ENCODE measurements around the gene NSUN7. TPM values are rescaled to one million over a fixed set of nuclear protein-coding genes. Genes with fewer than 3 reads are reported as not detected.
"Not testable (repeated sequence)": the region's sequence is repeated elsewhere in the genome, so short reads cannot be mapped to it uniquely, and the experiment has no call there.

Gene NSUN7
- polyA plus RNA-seq, 1 donor: 1.8 TPM

DNA sequence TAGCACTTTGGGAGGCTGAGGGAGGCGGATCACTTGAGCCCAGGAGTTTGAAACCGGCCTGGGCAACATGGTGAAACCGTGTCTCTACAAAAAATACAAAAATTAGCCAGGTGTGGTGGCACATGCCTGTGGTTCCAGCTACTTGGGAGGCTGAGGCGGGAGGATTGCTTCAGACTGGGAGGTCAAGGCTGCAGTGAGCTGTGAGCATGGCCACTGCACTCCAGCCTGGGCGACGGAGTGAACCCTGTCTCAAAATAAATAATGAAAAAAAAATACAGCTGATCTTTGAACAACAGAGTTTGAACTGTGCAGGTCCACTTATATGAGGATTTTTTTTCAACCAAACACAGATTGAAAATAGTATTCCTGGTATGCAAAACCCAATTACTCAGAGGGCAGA lies 67.4 kb downstream of the NSUN7 start:
- DNase-seq (ENCODE audit: low read depth): not testable (repeated sequence)

DNA sequence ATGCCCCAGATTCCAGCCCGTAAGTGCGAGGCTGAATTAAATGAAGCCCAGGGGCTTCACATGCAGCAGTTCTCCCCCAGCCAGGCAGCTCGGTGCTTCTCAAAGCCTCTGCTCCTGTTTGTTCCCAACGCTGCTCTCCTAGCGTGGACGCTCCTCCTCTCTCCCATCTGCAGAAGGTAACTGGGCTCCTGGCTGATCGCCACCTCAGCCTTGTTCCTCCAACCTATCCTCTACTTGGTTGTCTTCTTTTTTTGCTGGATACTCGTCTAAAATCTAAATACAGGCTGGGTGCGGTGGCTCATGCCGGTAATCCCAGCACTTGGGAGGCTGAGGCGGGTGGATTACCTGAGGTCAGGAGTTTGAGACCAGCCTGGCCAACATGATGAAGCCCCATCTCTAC lies 70.3 kb downstream of the NSUN7 start:
- no peak for DNase-seq (ENCODE audit: low read depth)

DNA sequence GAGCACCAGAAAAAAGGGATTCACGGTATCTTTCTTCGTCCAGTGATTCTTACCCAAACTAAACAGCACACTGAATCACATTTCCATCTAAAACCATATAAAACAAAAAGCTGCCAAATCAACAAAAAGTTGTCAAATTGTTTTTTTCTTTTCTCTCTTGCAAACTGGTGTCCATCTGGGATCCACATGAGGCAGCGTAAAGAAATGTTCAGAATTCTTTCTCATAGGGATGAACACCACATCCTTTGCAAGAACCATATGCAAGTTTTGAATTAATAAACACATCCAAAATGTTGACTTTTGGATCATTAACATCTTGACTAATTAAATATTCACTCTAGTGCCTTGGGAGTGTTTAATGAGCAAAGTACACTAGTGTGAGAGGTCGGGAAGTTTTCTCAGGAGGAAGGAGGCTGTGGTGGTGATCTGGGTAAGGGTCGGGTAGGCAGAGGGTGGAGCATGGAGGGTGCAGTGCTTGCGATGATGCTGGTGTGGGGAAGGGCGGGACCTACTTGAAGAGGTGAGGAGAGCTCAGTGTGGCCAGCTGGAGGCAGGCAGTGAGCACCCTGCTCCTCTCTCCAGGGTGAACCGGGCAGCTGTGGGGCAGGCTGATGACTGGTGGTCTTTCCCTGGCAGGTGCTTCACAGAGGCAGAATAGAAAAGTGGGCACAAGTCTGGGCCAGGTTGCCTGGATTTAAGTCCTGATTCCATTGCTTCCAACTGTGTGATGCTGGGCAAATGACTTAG lies 72.8 kb downstream of the NSUN7 start:
- no peak for DNase-seq (ENCODE audit: low read depth)

DNA sequence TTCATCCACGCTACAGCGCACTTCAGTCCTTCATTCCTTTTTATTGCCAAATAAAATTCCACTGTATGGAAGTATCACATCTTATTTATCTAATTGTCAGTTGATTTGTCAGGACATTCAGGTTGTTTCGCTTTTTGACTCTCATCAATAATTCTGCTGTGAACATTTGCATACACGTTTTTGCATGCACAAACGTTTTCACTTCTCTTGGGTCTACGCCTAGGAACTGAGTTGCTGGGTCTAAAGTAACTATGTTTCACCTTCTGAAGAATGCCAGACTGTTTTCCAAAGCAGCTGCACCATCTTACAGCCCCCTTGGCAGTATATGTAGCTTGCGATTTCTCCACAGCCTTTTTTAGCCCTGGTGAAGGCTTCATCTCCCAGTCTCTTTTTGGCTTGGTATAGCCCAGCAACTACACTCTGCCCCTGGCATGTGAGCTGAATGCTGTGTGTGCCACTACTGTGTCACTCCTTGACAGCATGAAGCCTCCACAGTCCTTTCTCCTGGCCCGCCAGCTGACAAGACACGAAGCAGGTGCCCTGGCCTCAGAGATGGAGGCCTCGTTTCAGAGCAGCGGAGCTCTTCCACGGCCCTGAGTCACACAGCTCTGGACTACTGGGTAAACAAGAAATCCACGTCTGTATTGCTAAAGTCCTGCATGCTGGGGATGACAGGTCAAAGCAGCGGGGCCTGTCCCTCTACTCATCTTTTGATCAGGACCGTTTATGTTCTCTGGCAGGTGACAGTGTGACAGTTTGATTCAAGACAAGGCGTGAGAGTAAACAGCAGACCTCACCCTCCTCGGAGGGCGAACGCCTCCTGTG lies 75.5 kb downstream of the NSUN7 start:
- no peak for DNase-seq (ENCODE audit: low read depth)

DNA sequence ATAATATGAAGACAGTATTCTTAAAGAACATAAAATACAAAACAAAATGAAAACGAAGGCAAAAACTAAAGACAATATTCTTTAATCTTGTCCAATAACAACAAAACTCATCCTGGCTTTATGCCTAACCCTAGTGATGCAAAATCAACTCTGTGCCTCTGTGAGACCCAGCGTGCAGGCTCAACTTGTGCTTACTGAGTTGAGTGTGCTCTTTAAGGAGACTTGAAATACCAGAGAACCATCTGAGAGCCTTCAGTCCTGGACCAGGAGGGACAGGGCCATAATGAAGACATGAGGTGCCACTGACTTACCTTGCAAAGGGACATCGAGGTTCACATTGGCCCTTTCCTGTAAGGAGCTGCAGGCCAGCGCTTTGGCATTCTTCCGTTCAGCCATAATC lies 77.1 kb downstream of the NSUN7 start:
- no peak for DNase-seq (ENCODE audit: low read depth)

DNA sequence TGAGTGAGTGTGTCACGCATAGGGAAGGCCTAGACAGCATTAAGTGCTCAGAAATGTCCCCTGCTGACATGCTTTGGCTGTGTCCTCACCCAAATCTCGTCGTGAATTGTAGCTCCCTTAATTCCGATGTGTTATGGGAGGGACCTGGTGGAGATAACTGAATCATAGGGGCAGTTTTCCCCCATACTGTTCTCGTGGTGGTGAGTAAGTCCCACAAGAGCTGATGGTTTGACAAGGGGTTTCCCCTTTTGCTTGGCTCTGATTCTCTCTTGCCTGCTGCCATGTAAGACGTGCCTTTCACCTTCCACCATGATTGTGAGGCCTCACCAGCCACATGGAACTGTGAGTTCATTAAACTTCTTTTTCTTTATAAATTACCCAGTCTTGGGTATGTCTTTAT lies 78.0 kb downstream of the NSUN7 start:
- DNase-seq (ENCODE audit: low read depth): no peak

DNA sequence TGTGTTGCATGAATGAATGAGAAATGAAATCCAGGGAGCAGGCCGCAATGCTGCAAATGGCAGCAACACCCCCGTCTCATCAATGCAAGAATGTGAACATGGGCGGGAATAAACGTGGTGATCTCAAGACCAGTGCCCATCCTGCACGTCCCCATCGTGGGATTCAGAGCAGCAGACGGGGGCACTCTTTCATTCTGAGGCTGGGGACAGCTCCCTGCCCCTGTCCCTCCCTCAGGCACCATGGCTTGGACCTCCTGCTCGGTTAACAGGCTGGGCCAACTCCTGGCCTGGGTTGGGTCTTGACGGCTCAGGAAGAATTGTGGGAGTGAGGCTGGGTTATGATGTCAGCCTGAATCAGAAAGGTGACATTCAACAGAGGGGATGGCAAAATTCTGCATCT lies 78.9 kb downstream of the NSUN7 start:
- DNase-seq (ENCODE audit: low read depth): no peak

DNA sequence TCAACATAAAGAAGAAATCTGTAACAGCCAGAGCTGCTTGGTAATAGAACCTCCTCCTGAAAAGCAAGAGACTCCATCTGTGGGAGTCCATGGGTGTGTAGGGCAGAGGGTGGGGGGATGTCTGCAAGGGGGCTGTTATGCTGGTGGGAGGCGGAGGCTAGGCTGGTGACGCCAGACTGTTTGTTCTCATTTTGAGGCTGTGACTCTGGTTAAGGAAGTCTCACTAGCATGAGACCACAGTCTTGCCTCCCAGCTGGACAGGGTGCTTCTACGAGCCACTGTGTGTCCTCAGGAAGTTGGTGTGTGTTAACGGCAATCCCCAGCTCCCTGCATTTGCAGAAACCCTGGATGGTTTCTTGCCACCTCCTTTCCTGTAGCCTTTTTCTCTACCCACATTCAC lies 79.8 kb downstream of the NSUN7 start:
- no peak for DNase-seq (ENCODE audit: low read depth)

DNA sequence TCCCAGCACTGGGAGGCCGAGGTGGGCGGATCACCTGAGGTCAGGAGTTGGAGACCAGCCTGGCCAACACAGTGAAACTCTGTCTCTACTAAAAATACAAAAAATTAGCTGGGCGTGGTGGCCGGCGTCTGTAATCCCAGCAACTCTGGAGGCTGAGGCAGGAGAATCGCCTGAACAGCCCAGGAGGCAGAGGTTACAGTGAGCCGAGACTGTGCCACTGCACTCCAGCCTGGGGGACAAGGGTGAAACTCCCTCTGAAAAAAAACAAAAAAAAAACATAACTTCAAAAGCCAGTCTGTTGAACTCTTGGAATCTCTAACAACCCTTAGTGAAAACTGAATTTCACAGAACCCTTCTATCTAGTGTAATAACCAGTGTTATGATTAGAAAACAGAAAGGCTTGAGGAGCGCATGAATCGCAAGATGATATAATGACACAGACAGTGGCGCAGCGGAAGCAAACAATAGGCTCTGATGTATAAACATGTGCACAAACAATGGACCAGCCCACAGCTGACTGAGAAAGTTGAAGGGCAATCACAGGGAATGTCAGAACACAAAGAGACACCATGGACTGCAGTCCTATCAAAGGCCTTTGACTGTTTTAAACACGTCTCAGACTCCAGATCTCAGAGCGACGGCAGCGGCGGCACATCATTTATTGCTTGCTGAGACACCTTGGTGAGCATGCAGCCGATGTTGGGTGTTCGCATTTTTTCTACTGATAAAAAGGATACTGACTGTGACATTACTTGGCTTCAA lies 81.6 kb downstream of the NSUN7 start:
- DNase-seq (ENCODE audit: low read depth): no peak

DNA sequence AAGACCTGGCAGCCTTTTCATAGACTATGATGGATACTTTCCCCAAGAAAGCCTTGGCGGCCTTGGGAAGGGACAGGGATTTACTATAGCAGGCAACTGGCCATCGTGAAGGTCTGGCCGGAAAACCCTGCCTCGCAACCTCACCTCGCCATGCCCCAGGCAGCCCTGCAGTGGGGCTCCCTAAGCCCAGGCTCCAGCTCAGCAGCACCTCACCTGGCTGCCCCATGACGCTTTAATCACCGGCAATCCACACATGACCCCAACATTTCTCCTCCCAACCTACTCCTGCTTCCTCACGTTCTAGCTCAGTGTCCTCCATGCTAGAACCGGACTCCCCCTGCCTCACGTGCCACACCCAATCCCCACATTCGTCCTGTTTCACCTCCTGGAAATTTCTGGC lies 82.4 kb downstream of the NSUN7 start:
- DNase-seq (ENCODE audit: low read depth): no peak

DNA sequence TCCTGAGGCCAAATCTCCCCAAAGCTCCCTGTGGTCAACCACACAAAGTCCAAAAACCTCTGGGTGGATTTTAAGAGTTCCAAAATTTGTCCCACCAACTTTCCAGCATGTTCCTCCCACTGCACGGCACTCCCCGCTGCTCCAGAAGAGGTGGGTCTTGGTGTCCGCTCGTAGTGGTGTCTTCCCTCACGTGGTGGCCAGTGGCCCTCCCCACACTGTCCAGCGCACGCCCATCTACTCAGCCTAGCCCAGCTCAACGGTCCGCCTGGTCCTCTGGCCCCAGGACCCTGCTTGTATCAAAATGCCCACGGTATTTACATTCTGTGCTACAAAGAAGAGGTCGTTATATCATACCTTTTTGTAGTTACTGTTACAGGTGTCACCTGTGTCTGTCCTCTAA lies 83.5 kb downstream of the NSUN7 start:
- no peak for DNase-seq (ENCODE audit: low read depth)

DNA sequence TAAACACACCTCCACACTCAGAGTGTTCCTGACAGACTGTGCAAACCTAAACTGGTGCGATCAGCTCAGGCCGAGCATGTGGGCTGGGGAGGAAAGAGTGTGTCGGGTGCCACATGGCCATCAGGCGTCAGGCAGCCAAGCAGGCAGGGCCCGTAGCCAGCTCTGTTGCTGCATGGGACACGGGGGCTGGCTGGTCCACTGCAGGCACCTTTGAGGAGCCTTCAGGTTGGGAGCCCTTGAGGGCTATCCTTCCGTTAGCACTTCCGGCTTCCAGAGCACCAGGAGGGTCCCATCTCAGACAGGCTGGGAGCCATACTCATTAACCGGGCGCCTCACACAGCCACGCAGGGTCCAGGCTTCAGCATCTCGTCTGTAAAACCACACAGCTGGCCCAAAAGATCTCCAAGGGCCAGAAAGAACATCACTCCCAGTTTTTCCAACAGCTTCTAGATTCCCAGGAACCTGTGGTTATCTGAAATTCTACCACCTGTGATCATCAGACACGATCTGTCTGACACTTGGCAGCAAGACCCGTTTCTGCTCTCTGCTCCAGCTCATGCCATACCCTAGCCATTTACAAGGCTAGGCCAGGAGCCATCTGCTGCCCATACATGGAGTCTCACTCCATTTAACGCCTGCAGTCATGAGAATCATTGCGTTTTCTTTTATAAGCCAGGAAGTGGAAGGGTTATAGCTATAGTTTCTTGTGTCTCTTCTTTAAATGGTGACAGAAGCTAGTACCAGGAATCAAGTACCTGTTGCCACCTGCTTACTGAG lies 87.5 kb downstream of the NSUN7 start:
- DNase-seq (ENCODE audit: low read depth): no peak

DNA sequence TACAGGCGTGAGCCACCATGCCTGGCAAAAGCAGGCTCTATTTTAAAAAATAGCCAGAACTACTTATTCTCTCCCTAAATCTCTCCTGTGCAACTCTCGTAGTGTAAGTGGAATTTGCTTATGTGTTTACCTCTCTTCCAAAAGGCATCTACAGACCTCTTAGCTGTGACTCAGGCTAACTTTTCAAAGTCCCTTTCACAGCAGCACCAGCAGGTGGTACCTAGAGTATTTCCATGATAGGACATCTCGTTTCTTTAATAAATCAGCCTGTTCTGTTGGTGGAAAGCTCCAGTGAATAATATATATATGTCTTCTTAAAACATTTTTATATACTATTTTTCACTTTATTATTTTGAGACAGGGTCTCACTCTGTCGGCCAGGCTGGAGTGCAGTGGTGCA lies 89.0 kb downstream of the NSUN7 start:
- no peak for DNase-seq (ENCODE audit: low read depth)

DNA sequence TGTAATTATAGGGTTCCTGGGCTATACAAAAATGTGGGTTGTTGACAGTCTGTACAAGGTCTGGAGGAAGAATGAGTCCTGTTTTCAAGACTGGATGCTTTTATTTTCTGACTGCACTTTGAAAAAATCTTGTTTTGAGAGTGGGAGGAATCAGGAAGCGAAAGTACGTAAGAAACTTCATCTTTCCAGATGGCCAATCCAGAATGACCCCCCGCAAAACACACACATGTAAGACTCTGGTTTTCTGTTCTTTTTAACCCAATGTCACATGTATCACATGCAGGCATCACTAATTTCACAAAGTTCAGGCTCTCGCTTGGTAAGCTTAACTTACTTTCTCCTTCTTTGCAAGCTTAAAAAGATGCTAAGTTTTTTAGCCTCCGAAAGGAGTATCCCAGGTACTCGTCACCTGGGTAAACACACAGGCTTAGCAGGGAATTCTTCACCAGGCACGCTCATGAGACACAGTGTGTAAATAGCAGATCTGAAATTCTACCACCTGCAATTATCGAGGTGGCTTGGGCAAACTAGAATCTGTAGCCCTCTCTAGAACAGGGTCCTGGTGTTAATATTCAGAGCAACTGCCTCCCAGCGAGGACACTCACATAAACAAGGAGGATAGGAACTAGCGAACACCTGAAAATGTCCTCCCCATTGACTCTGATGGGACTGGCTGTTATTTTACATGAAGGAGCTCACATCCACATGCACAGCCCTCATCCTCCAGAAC lies 90.7 kb downstream of the NSUN7 start:
- DNase-seq (ENCODE audit: low read depth): no peak

DNA sequence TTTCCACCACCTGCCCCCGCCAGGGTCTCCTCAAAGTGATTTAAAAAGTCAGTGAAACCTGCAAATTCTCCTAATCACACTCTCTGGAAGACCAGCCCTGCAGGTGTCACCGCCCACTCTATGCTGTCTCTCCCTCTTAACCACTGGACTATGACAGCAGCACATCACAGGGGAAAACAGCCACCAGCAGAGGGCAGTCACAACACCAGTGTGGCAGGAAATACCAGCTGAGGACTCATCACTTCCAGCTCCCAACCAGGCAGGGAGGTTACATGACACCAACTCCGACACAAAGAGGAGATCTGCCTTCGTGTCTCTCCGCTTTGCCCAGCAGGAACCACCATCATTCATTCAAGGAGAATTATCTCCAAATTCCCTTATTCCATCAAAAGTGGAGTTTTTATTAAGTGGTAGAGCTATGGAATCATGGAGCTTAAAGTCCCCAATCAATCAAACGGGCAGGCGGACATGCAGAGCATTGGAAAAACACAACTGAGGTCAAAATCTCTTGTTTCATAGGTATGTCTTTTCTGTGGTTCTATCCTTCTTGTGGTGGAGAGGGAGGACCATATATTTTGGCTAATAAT lies 91.3 kb downstream of the NSUN7 start:
- no peak for DNase-seq (ENCODE audit: low read depth)

DNA sequence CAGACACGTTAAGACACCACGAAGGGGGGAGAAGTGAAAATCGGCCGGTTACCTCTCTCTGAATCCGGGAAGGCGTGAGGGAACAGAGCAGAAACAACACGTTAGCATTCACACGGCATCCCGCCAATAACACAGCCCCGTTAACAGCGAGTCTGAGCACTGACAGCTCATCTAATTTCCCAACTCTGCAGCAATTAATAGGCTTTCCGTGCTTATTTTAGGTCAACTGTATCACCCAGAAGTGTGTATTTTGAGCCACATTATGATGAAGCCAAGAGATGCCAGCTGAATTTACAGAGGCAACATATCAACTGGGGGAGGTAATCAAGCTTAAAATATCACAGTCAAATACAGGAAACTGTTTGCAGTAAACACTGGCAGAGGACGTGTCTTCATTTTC lies 92.6 kb downstream of the NSUN7 start:
- DNase-seq (ENCODE audit: low read depth): no peak

DNA sequence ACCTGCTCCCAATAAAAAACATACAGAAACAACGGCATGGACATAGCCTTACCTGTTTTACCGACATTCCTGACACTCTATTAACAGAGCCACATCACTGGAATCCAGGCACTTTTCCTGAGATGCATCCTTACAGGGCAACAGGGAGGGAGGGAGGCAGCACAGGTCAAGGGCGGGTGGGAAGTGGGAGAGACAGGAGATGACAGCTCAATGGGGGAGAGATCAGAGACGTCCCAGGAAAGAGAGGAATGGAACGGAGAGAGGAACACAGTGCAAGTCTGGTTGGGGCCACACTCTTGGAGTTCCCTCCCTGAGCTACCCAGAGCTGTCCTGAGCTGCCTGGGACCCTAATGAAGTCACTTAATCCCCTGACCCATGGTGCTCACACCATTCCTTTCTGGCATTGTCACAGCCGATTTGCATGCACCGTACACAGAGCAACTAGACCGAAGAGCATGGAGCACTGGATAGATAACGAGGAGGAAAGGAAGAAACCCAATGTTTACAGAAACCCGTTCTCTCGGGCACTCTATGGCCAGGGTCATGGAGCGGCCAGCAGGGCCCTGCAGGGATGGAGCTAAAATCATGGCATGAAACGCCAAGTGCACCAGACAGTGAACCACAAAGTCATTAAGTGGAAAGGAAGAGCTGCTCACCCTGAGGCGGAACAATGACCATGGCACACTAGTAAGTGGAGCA lies 93.1 kb downstream of the NSUN7 start:
- DNase-seq (ENCODE audit: low read depth): no peak

DNA sequence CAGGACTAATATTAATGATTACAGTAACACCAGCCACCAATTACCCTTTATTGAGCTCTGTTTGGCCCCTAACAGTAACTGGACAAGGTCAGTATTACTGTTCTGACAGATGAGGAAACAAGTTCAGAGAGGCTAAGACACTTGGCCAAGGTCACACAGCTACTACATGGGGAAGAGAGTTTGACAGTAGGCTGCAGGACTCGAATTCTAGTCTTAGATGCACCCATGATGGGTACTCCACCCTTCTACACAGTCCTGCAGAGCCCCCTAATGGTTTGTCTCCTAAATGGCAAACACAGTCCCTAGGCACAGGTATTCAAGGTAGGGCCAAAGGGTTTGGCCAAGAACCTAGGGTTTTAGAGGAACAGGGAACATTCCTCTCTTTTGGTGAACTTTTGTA lies 93.9 kb downstream of the NSUN7 start:
- no peak for DNase-seq (ENCODE audit: low read depth)

DNA sequence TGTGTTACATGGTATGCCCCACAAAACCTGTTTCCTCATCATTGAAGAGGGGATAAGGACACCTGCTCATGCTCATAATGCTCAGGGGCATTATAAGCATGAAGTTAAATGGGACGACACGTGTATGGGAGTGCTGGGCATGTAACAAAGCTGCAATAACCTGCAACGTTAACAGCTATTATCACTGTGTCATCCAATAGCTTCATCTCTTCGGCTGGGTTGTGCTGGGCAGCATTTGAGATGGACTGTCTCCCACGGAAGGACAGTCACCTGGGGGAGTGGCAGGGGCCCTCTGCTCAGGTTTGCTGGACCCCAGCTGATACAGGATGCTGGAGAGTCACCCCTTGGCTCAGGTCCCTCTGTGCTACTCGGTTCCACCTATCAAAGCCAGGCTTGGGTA lies 94.5 kb downstream of the NSUN7 start:
- DNase-seq (ENCODE audit: low read depth): no peak

Data from forelimb muscle (tissue), 1 donor.